Measurements from ENCODE around the gene HSPA9.

- TF ChIP-seq TAF1 (IDR thresholded peaks at IDR 0.05; ENCODE audit: low read depth) (no peak), EP300 (IDR thresholded peaks at IDR 0.05; ENCODE audit: borderline replicate concordance) (no peak), CEBPB (IDR thresholded peaks at IDR 0.05) (no peak), REST (IDR thresholded peaks at IDR 0.05; ENCODE audit: low read depth) (no peak), RAD21 (IDR thresholded peaks at IDR 0.05; ENCODE audit: low read depth) (no peak), MAX (IDR thresholded peaks at IDR 0.05) (no peak), USF1 (IDR thresholded peaks at IDR 0.05) (no peak)
Observed at GRCh38 chr5:138515556-138516245, 59.5 kb downstream of the HSPA9 start.

All from Ishikawa (cell line).